HG03469 (cell line): ENCODE results near the gene SMCP.

Experiments
- ATAC-seq: cut with Tn5 transposase; IDR thresholded peaks from one replicate; pipeline ENCODE4 v1.9.1; 2021; ENCODE audit warnings: mild to moderate bottlenecking, moderate library complexity, moderate number of reproducible peaks; ENCODE audit not compliant: unreplicated experiment

The SMCP gene, protein sequence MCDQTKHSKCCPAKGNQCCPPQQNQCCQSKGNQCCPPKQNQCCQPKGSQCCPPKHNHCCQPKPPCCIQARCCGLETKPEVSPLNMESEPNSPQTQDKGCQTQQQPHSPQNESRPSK

GRCh38 chr1:152878042-152878441 is at the start of gene SMCP:
TSS of gene SMCP (plus strand) at chr1:152878322. CDS start at chr1:152884423, 6,101 bp downstream.
- ATAC-seq: no peak

GRCh38 chr1:152836870-152837269 is 41.3 kb upstream of the SMCP start:
- no peak for ATAC-seq

- ATAC-seq: no peak
Measured at GRCh38 chr1:152842556-152842955, 35.6 kb upstream of the SMCP start, which contains the start of gene LCE6A. TSS of gene LCE6A (plus strand) at chr1:152842856. CDS start at chr1:152843521, 665 bp downstream.

- ATAC-seq: no peak
Measured at GRCh38 chr1:152855661-152856060, 22.5 kb upstream of the SMCP start.

- ATAC-seq: no peak
Measured at GRCh38 chr1:152858062-152858461, 20.1 kb upstream of the SMCP start.

- no peak for ATAC-seq
Measured at GRCh38 chr1:152859696-152860095, 18.4 kb upstream of the SMCP start, which contains the start of gene LCE7A. TSS of gene LCE7A (plus strand) at chr1:152859996. CDS start at chr1:152860698, 702 bp downstream.

DNA sequence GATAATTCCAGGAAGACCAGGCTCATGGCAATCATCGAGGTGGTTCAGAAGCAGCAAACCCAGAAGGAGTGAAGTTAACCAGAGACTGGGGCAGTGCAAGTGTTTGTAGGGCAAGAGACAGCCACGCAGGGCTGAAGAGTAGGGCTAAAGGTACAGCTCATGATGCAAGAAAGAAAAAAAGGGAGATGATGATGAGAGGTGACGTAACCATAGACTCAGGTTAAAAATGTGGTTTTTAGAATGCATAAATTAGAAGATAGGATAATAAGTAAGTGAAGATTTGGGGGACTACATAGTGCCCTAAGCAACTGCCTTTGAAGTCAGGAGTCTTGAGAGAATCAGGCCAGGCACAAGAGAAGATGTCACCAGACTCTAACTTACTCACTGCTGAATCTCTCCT is 18.0 kb upstream of the SMCP start:
- ATAC-seq: no peak

DNA sequence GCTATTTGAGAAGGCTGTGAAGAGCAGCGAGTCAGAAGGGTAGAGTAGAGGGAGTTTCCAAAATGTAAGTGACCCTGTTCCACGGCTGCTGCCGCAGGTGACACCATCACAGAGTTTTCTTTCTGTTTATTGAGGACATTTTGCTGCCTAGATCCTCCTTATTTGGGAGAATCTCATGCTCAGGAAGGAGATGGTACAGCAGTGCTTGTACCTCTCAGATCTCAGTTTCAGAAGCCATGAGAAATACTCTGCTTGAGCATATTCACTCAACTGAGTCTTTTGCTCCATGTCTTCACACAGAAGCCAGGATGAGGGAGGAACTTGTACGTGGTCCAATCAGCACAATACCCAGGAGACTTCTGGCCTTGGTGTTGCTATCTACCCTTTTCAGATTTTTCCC is 16.7 kb upstream of the SMCP start:
- ATAC-seq: no peak

DNA sequence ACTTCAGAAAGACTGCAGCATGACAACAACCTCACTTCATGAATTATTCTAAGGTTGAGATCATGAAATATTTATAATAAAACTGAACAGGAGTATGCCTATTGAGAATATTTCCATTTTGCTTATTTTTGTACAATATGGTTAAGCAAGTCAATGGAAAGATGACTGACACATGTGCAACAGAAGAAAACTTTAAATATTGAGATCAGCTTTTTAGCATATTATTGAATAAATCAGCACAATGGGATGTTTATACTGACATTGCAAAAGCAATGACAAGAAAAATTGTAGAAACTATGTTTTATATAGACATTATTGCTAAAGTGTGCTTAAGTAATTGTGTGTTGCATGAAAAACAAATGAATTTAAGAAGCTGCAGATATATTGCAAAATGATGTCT is 13.7 kb upstream of the SMCP start:
- ATAC-seq: no peak

DNA sequence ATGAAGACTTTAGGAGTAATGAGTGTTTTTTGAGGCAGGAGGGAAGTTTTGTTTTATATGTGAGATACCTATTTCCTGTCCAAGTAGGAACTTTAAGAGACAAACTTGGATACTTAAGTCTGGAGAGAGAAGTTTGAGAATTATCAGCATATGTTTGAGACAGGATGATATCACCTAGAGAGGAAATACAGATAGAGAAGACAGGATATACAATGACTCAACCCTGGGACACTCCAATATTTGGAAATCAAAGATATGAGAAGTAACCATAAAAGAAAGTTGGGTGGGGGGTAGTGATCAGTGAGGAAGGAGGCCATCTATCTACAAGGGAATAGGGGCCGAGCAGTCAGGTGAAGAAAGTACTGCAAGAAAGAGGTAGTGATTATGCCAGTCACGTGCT is 11.8 kb upstream of the SMCP start:
- no peak for ATAC-seq

- no peak for ATAC-seq
Measured at GRCh38 chr1:152869808-152870419, 8.2 kb upstream of the SMCP start.

GRCh38 chr1:152870831-152871730 is 7.0 kb upstream of the SMCP start:
- ATAC-seq: no peak

DNA sequence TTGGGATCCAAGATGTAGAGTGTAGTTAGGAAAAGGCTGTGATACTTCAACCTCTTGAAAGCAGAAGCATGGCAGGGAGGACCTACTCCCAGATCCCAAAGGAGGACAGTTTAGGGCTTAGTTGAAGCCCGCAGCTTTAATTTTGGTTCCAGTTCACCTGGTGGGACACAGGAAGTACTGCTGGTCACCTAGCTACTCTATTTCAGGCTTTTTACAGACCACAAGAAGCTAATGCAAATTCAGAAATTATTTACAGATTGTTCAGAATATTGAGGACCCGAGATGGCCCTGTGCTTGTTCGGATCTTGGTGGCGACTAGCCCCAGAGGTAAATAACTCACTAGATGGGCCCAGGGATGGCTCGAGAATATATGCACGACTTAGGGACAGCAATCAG is 6.4 kb upstream of the SMCP start:
- no peak for ATAC-seq

DNA sequence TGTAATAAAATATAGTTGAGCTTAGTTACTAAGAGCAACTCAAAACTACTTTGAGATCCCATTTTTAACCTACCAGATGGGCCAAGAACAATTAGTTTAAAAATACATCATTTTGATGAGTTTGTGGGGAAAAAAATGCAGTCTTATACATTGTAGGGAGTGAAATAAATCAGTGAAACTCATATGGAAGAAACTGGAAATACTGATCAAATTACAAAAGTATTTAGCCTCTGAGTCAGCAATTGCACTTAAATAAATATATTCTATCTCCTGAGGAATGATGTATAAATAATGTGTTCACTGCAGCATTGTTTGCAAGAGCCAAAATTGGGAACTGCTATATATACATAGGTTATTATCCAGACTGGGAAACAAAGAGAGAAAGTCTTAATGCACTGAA is 4.6 kb upstream of the SMCP start:
- ATAC-seq: no peak

DNA sequence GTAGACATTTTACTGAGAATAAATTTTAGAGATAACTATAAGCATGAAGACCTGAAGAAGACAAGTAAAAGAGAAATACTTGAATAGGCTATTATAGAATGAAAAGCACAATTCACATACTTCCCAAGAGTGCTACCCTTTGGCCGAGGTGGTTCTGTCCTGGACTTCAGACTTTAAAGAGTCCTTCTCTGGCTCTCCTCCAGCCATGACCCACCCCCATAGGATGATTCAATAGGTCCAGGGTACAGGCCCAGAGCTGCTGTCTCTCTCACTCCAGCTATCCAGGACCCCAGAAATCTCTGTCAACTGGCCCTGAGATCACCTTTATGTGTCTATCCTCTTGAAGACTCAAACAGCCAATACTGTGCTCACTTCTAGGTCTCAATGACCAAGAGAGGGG is 1.3 kb upstream of the SMCP start:
- ATAC-seq: no peak

DNA sequence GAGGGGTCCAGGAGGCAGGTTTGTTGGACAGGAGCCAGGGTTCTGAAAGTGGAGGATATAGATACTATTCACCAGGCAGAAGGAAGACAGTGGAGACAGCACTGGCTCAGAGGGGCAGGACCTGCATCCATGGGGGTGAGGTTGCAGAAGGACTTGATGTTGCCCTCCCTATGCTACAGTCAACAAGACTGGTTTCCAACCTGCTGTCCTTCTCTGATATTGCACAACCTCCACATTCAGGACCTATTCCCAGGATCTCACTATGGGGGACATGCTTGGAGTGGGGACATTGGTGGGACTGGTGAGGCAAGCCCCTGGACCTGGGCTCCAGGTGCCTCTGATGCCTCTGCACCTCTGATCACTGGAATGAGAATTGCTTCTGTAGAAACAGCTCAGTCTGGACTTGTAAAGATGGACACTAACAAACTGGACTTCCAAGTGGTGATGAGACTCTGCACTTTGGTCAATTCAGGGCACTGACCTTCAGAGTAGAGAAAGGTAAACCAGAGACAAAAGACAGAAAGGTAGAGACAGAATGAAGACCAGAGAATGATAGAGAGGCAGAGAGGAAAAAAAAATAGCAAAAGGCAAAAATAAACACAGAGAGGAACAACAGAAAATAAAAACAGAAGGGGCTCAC is 1.6 kb downstream of the SMCP start:
- no peak for ATAC-seq

- ATAC-seq: no peak
Measured at GRCh38 chr1:152880316-152880715, 2.2 kb downstream of the SMCP start.

- no peak for ATAC-seq
Measured at GRCh38 chr1:152880907-152881306, 2.8 kb downstream of the SMCP start.

DNA sequence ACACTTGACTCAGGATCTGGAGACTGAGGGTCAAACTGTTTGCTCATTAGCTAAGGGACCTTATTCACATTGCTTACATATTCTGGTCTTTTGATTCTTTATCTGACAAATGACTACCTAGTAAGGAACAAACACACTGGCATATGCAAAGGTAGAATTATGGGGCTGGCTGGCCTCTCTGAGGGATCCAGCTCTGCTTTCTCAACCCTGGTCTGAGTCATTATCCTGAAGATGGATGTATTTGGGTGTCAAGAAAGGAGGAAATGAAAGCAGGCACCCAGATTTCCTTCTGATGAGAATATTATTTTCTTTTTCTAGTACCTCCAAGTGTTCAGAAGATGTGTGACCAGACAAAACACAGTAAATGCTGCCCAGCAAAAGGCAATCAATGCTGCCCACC is 6.0 kb downstream of the SMCP start:
- ATAC-seq: no peak

DNA sequence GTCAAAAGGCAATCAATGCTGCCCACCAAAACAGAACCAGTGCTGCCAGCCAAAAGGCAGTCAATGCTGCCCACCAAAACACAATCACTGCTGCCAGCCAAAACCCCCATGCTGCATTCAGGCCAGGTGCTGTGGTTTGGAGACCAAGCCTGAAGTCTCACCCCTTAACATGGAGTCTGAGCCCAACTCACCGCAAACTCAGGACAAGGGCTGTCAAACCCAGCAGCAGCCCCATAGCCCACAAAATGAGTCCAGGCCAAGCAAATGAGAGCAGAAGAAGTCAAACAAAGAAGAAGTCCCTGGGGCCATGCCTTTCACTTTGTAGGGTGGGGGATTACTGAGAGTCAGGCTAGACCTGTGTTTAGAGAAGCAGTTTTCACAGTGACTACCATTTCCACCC is 6.4 kb downstream of the SMCP start:
- no peak for ATAC-seq

- ATAC-seq: no peak
Measured at GRCh38 chr1:152884966-152885624, 7.0 kb downstream of the SMCP start.
